K562 (cell line): ENCODE measurements around the gene HBB. TPM values are rescaled to one million over a fixed set of nuclear protein-coding genes. Genes with fewer than 3 reads are reported as not detected.
A peak's percentile ranks its signal among the peaks of the same experiment; 100 is the strongest.

Source experiments
- CEBPZ ChIP-seq: fragments of 150-350 bp; IDR thresholded peaks from 2 replicates; pipeline ENCODE4 v1.6.1; 2014; ENCODE audit warnings: low read depth, mild to moderate bottlenecking, low read length, borderline replicate concordance
- CHD4 ChIP-seq: fragments of 200-600 bp; sonication (generic); IDR thresholded peaks from 3 replicates; pipeline ENCODE4 v1.6.1; 2012; ENCODE audit warnings: low read depth, mild to moderate bottlenecking, mixed read lengths, low read length, inconsistent platforms; ENCODE audit not compliant: insufficient read depth, insufficient replicate concordance, poor library complexity, severe bottlenecking
- CREB1 ChIP-seq, 2 experiments: sonication (generic) in 1 of 2; formaldehyde crosslinking in 1 of 2; IDR thresholded peaks; 2 replicates each; pipeline versions ENCODE4 v1.6.1 to v1.8.0; 2012 to 2022; ENCODE audit warnings: inconsistent platforms in 1 of 2, mild to moderate bottlenecking in 1 of 2, missing genetic modification reagents in 1 of 2, moderate library complexity in 1 of 2
- CREB5 ChIP-seq: fragments of 250-450 bp; sonication (Bioruptor Pico); IDR thresholded peaks from 2 replicates; pipeline ENCODE4 v1.5.0; 2020; ENCODE audit warnings: mild to moderate bottlenecking
- E2F3 ChIP-seq: fragments of 250-450 bp; sonication (Bioruptor Pico); IDR thresholded peaks from 2 replicates; pipeline ENCODE4 v1.4.0; 2020; ENCODE audit warnings: mild to moderate bottlenecking
- FIP1L1 ChIP-seq: fragments of 200-400 bp; formaldehyde crosslinking; IDR thresholded peaks from 2 replicates; pipeline ENCODE4 v1.6.1; 2018; ENCODE audit warnings: mild to moderate bottlenecking, low read depth, low read length; ENCODE audit not compliant: poor library complexity, severe bottlenecking
- FOXP4 ChIP-seq: sonication (generic); formaldehyde crosslinking; IDR thresholded peaks from 2 replicates; pipeline ENCODE4 v1.8.0; 2022; ENCODE audit warnings: mild to moderate bottlenecking, missing genetic modification reagents, borderline replicate concordance
- HDAC6 ChIP-seq: IDR thresholded peaks from 2 replicates; pipeline ENCODE4 v1.6.1; 2012; ENCODE audit warnings: low read depth, mild to moderate bottlenecking, control low read depth, inconsistent platforms, low read length, moderate library complexity
- NR3C1 ChIP-seq: sonication (generic); formaldehyde crosslinking; IDR thresholded peaks from 2 replicates; pipeline ENCODE4 v1.8.1; 2022; ENCODE audit warnings: missing genetic modification reagents
- POLR2A ChIP-seq: fragments of 450-650 bp; conservative IDR thresholded peaks from 2 replicates; pipeline ENCODE4 v1.6.1; 2016
- ZBTB5 ChIP-seq: fragments of 450-650 bp; IDR thresholded peaks from 2 replicates; pipeline ENCODE4 v1.6.1; 2017; ENCODE audit warnings: antibody characterized with exemption
- ZNF316 ChIP-seq: fragments of 450-650 bp; IDR thresholded peaks from 2 replicates; pipeline ENCODE4 v1.6.1; 2016
- ZNF584 ChIP-seq: fragments of 200-800 bp; sonication (Bioruptor generic); IDR thresholded peaks from 2 replicates; pipeline ENCODE4 v1.6.1; 2016; ENCODE audit warnings: low read depth, mild to moderate bottlenecking, missing genetic modification characterization, missing compliant biosample characterization
- polyA plus RNA-seq, 8 experiments: library from polyadenylated mRNA; depleted of rRNA in 4 of 8; stranded (reverse) in 5 of 8; unstranded in 3 of 8; fragments of >200 nt; fragmentation: Nextera tagmentation in 2 of 8; fragmentation: Illumina TruSeq in 1 of 8; extraction: Ambion mirVana in 2 of 8; extraction: Trizol in 1 of 8; gene quantifications; 2 replicates each; pipeline versions ENCODE4 v1.2.1 to v1.2.3, GENCODE V29; 2011 to 2014; ENCODE audit warnings: inconsistent platforms in 1 of 8, missing spikeins in 1 of 8
- total RNA-seq, 7 experiments: library from RNA; depleted of rRNA in 6 of 7; stranded (reverse); fragments of >200 nt in 6 of 7; fragmentation: Illumina TruSeq in 2 of 7; extraction: Trizol in 2 of 7; gene quantifications; 2 replicates each; pipeline versions ENCODE4 v1.2.1 to v1.2.3, GENCODE V29; 2011 to 2021; ENCODE audit warnings: low replicate concordance in 1 of 7

The HBB gene
- total and polyA plus RNA-seq, 9 of the 15 experiments (the other 6 are each of a cell fraction or from before 2014, with no cell fraction given): 0.33 to 3.4 (median 1.2) TPM; not detected in 2

- TF ChIP-seq CREB5 (no peak), CREB1 (IDR thresholded peaks at IDR 0.05) (no peak), CREB1 (CRISPR knock-in tag; IDR thresholded peaks at IDR 0.05) (no peak), NR3C1 (CRISPR knock-in tag) (no peak), FOXP4 (CRISPR knock-in tag) (peak; percentile 83; the same call in 1 of the 2 replicates), HDAC6 (no peak), POLR2A (peak; percentile 93), CEBPZ (no peak), CHD4 (no peak), ZNF584 (no peak), ZBTB5 (no peak), FIP1L1 (no peak), E2F3 (CRISPR knock-in tag) (no peak), ZNF316 (no peak)
These were observed 16.3 kb upstream of the HBB start (continued) for GRCh38 chr11:5242933-5243815.
